HepG2 (cell line): ENCODE results near the gene GMPPA. TPM values are rescaled to one million over a fixed set of nuclear protein-coding genes. Genes with fewer than 3 reads are reported as not detected.

Experiments used
- ATAC-seq: fragments of 200-7000 bp; cut with Tn5 transposase; 3 replicates; pipeline ENCODE4 v1.9.1; 2020; ENCODE audit warnings: mild to moderate bottlenecking, moderate library complexity
- BruUV-seq: library from RNA; stranded (reverse); fragments of 400-500 nt; replicated peaks from 2 replicates; lab custom pipeline; 2021; lab: Mats Ljungman, UMichigan
- CTCF ChIA-PET: fragments of 300-600 bp; formaldehyde crosslinking; extraction: SDS; loops from one replicate; lab custom pipeline; 2021; ENCODE audit warnings: low total read pairs, inconsistent platforms, low intra/inter-chr PET ratio; lab: Yijun Ruan, JAX
- POLR2A ChIA-PET: fragments of 350-600 bp; sonication (Branson Sonifier 250); formaldehyde crosslinking; loops from one replicate; lab custom pipeline; 2020; ENCODE audit warnings: antibody characterized with exemption, inconsistent platforms; lab: Yijun Ruan, JAX
- DNase-seq: peaks from one replicate; pipeline ENCODE4 v3.0.0-alpha.2; 2015; ENCODE audit warnings: low spot score
- FAIRE-seq: peaks from 3 replicates; lab custom pipeline; 2011; peaks lifted over from hg19 to GRCh38; lab: Jason Lieb, UNC
- H2AFZ ChIP-seq: one replicate; pipeline ENCODE4 v1.6.1; 2011; ENCODE audit warnings: low read length, inconsistent platforms
- H3K27ac ChIP-seq: fragments of 300-600 bp; 3 replicates; pipeline ENCODE4 v1.8.0; 2011; ENCODE audit warnings: mixed run types, mild to moderate bottlenecking, mixed read lengths, low read length, inconsistent platforms; ENCODE audit not compliant: insufficient read depth; ENCODE audit errors: extremely low read length
- H3K27me3 ChIP-seq, 2 experiments: fragments of 200-600 bp in 1 of 2; 2 replicates in 1 of 2; 3 replicates in 1 of 2; pipeline versions ENCODE4 v1.6.0 to v1.8.0; 2011; ENCODE audit warnings: low read length in 2 of 2, mild to moderate bottlenecking in 2 of 2, moderate library complexity in 2 of 2, inconsistent platforms in 1 of 2; ENCODE audit not compliant: insufficient read depth in 2 of 2, control insufficient read depth in 1 of 2
- H3K36me3 ChIP-seq, 2 experiments: fragments of 200-600 bp in 1 of 2; replicated peaks in 1 of 2; 2 replicates in 1 of 2; 3 replicates in 1 of 2; pipeline versions ENCODE4 v1.5.1 to v1.8.0; 2011; ENCODE audit warnings: low read length in 2 of 2, inconsistent platforms in 1 of 2; ENCODE audit not compliant: insufficient read depth in 2 of 2, control insufficient read depth in 1 of 2
- H3K4me1 ChIP-seq: 2 replicates; pipeline ENCODE4 v1.5.1; 2012; ENCODE audit warnings: low read length, inconsistent platforms; ENCODE audit not compliant: insufficient read depth
- H3K4me2 ChIP-seq: 2 replicates; pipeline ENCODE4 v1.6.0; 2011; ENCODE audit warnings: low read depth, low read length, inconsistent platforms
- H3K4me3 ChIP-seq, 3 experiments: fragments of 200-600 bp in 1 of 3; sonication (generic), shearing (Covaris generic) in 1 of 3; replicated peaks in 1 of 3; 2 replicates each; pipeline ENCODE4 v1.5.1; 2011 to 2016; ENCODE audit warnings: low read length in 3 of 3, inconsistent platforms in 2 of 3, low read depth in 2 of 3, mild to moderate bottlenecking in 2 of 3, control low read depth in 1 of 3, mixed read lengths in 1 of 3; ENCODE audit not compliant: insufficient read depth in 1 of 3
- H3K79me2 ChIP-seq: one replicate; pipeline ENCODE4 v1.6.1; 2011; ENCODE audit warnings: low read length, inconsistent platforms; ENCODE audit not compliant: insufficient read depth
- H3K9ac ChIP-seq: 2 replicates; pipeline ENCODE4 v1.6.0; 2011; ENCODE audit warnings: mild to moderate bottlenecking, low read depth, low read length, inconsistent platforms; ENCODE audit not compliant: insufficient read depth
- H3K9me3 ChIP-seq: 2 replicates; pipeline ENCODE4 v1.5.1; 2012; ENCODE audit warnings: mild to moderate bottlenecking, low read length
- H4K20me1 ChIP-seq: 2 replicates; pipeline ENCODE4 v1.6.0; 2011; ENCODE audit warnings: inconsistent platforms, mild to moderate bottlenecking, low read length, moderate library complexity; ENCODE audit not compliant: insufficient read depth
- EZH2 ChIP-seq: conservative IDR thresholded peaks from 2 replicates; pipeline ENCODE4 v1.6.1; 2012; ENCODE audit warnings: mild to moderate bottlenecking, low read depth, low read length, moderate library complexity
- KLF16 ChIP-seq, 2 experiments: sonication (generic) in 1 of 2; formaldehyde crosslinking in 1 of 2; IDR thresholded peaks; 2 replicates each; pipeline versions ENCODE4 v1.6.1 to v1.8.0; 2016 to 2023; ENCODE audit warnings: missing genetic modification reagents in 2 of 2, missing compliant biosample characterization in 1 of 2
- SNRNP70 ChIP-seq: fragments of 200-400 bp; formaldehyde crosslinking; IDR thresholded peaks from 2 replicates; pipeline ENCODE4 v1.6.1; 2017; ENCODE audit warnings: mild to moderate bottlenecking, low read depth, low read length, moderate library complexity
- ZFP90 ChIP-seq: sonication (generic); formaldehyde crosslinking; IDR thresholded peaks from 2 replicates; pipeline ENCODE4 v1.8.0; 2022; ENCODE audit warnings: missing genetic modification reagents, mild to moderate bottlenecking, inconsistent platforms, borderline replicate concordance
- ZNF253 ChIP-seq: sonication (generic); formaldehyde crosslinking; IDR thresholded peaks from 2 replicates; pipeline ENCODE4 v1.8.0; 2022; ENCODE audit warnings: mild to moderate bottlenecking, missing genetic modification reagents, borderline replicate concordance
- ZNF629 ChIP-seq: sonication (generic); formaldehyde crosslinking; conservative IDR thresholded peaks from 2 replicates; pipeline ENCODE4 v1.5.0; 2020; ENCODE audit warnings: missing genetic modification reagents
- WGBS: methylation state at CpG from one replicate; pipeline ENCODE4 v1.1.6; 2017; ENCODE audit warnings: low lambda C conversion rate; 5-methylcytosine and 5-hydroxymethylcytosine counted together
- in situ Hi-C: cut with HindIII; loops from 2 replicates; pipeline ENCODE4 v1.10.0; 2017; ENCODE audit warnings: low pct_unique_long_range_greater_than_20kb; ENCODE audit not compliant: extremely low pct_ligation_motif_present
- intact Hi-C: fragments of 100-400 bp; cut with micrococcal nuclease; formaldehyde crosslinking; loops from one replicate; pipeline ENCODE4 v1.10.0; 2022; ENCODE audit not compliant: unreplicated experiment
- polyA plus RNA-seq, 8 experiments: library from polyadenylated mRNA; depleted of rRNA in 3 of 8; stranded (reverse) in 7 of 8; unstranded in 1 of 8; fragments of >200 nt; fragmentation: Illumina TruSeq in 4 of 8; extraction: Trizol in 4 of 8; gene quantifications; 2 replicates each; pipeline versions ENCODE4 v1.2.1 to v1.2.3, GENCODE V29; 2011 to 2016; ENCODE audit warnings: low read depth in 4 of 8, missing spikeins in 1 of 8, mixed read lengths in 1 of 8; ENCODE audit not compliant: insufficient read depth in 1 of 8
- total RNA-seq, 5 experiments: library from RNA; depleted of rRNA; stranded (reverse); fragments of >200 nt; fragmentation: Illumina TruSeq; extraction: Trizol; gene quantifications; 2 replicates each; pipeline ENCODE4 v1.2.3, GENCODE V29; 2016; ENCODE audit warnings: low read depth in 1 of 5

Gene GMPPA
- total and polyA plus RNA-seq, 2 of the 13 experiments (the other 11 are each of a cell fraction or from before 2014, with no cell fraction given): 81.1 to 106 TPM

GRCh38 chr2:219523031-219523671 lies 24.5 kb downstream of the GMPPA start:
- BruUV-seq: no TSS peak
- Histone ChIP-seq H3K4me1 (peaks cover 37% of the 10 kb centered on the region), H3K27me3 (peaks cover 28 to 96% of the 10 kb centered on the region in 2 experiments), H3K27ac (no peak overlapping the region), H3K79me2 (no peaks in the 10 kb centered on the region), H3K4me3 (no peak overlapping the region; a peak in 1 of 6 replicates), H3K9me3 (no peaks in the 10 kb centered on the region), H2AFZ (no peak overlapping the region), H3K36me3 (no peaks in the 10 kb centered on the region), H4K20me1 (no peaks in the 10 kb centered on the region), H3K4me2 (peak overlapping the region; percentile 16; the same call in 1 of the 2 replicates), H3K9ac (no peak overlapping the region)
- ChIA-PET CTCF (interaction anchor here (1.1 to 1.7 kb wide), 2 partner anchors 28 to 30 kb away, joined by 3 to 4 read pairs; a partner anchor contains a TSS), POLR2A (no interaction called here)
- 34% methylated on average over 22 of the region's 24 CpGs for WGBS
- TF ChIP-seq KLF16 (CRISPR knock-in tag; IDR thresholded peaks at IDR 0.05) (no peak), SNRNP70 (no peak), ZNF253 (CRISPR knock-in tag) (no peak), EZH2 (peak; percentile 95)
- in situ Hi-C loops: loop anchor here (10.0 kb wide), 1 partner anchor 48 kb away; no protein-coding TSS in a partner anchor
- intact Hi-C loops: no loop called here
- ATAC-seq (no peak), FAIRE-seq (no peak), DNase-seq (no peak)

DNA sequence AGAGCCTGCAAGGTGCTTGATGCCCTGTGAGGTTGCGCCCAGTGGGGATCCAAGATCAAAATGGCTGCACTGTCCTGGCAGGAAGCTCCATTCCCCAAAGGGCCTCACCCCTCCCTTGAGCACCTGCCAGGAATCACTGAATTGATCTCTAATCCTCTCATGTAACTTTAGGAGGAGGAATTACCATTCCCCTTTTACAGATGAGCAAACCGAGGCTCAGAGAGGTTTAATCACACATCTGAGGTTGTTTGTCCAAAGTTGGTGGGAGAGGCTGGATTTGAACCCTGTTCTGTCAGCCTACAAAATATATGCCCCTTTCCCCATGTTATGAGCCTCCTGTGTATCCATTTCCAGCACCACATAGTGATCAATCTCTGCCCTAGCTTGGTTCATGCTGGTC lies 26.1 kb downstream of the GMPPA start:
- POLR2A ChIA-PET: no interaction called here
- DNase-seq (no peak), ATAC-seq (no peak), FAIRE-seq (no peak)
- WGBS: 50% methylated on average over 2 of the region's 2 CpGs
- H4K20me1 ChIP-seq: no peaks in the 10 kb centered on the region
- H3K4me3 ChIP-seq: no peak overlapping the region
- peak; percentile 65 for TF ChIP-seq ZNF629 (CRISPR knock-in tag)
- TF ChIP-seq ZFP90 (CRISPR knock-in tag): no peak
- CTCF ChIA-PET: no interaction called here
- BruUV-seq: no TSS peak
- intact Hi-C loops (no loop called here), in situ Hi-C loops (loop anchor here (10.0 kb wide), 1 partner anchor 50 kb away; no protein-coding TSS in a partner anchor)
- peaks cover 28% of the 10 kb centered on the region for H3K4me1 ChIP-seq
- no peaks in the 10 kb centered on the region for H3K9me3 ChIP-seq
- peaks cover 30 to 96% of the 10 kb centered on the region in 2 experiments for H3K27me3 ChIP-seq
- no peak overlapping the region for H2AFZ ChIP-seq
- no peak overlapping the region for H3K4me2 ChIP-seq
- no peak overlapping the region for H3K27ac ChIP-seq
- H3K36me3 ChIP-seq: no peaks in the 10 kb centered on the region
- no peaks in the 10 kb centered on the region for H3K79me2 ChIP-seq
- no peak overlapping the region for H3K9ac ChIP-seq
